Measurements from ENCODE around the gene TGFBR3.

TGFBR3 gene

DNA sequence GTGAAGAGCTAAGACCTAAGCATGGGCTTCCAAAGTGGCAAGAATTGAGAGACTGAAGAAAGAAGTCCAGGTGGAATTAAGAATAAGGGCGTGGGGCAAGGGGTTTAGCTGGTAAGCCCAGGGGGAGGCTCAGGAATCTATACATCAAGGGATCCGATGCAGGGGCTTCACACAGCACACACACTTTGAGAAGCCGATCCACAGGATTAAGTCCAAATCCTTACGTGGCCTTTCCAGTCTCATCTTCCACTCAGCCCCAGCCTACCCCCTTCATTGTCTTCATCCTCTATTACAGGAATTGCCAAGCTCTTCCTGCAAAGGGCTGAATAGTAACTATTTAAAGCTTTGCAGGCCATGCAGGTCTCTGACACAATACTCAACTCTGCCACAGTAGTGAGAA is 101.3 kb downstream of the TGFBR3 start:
- Mint-ChIP-seq H3K4me1 (ENCODE audit: low read depth) (peaks cover 10% of the 10 kb centered on the region), H3K27me3 (ENCODE audit: low read depth) (no peaks in the 10 kb centered on the region), H3K27ac (no peak overlapping the region), H3K4me3 (no peak overlapping the region), H3K36me3 (ENCODE audit: low read depth) (peaks cover 7% of the 10 kb centered on the region), H3K9me3 (no peaks in the 10 kb centered on the region)

DNA sequence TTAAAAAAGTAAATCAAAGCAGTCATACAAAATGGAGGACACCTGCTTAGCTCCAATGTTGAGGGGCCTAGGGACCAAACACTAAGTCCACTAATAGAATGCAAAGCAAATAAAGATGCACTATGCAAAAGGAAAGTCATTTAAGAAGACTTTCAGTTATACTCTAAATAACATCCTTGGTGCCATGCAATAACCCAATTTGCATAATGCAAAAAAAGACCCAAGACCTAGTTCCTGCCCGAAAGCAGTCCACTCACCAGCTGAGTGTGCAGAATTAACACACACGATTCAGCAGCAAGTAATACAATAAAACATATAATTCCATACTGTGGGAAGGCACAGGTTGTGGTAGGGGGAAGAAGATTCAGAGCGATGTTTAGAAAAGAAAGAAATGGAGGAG is 101.8 kb downstream of the TGFBR3 start:
- H3K9me3 Mint-ChIP-seq: no peaks in the 10 kb centered on the region
- H3K27ac Mint-ChIP-seq: no peak overlapping the region
- peaks cover 9% of the 10 kb centered on the region for H3K4me1 Mint-ChIP-seq (ENCODE audit: low read depth)
- H3K27me3 Mint-ChIP-seq (ENCODE audit: low read depth): no peaks in the 10 kb centered on the region
- H3K4me3 Mint-ChIP-seq: no peak overlapping the region
- H3K36me3 Mint-ChIP-seq (ENCODE audit: low read depth): peaks cover 9% of the 10 kb centered on the region

DNA sequence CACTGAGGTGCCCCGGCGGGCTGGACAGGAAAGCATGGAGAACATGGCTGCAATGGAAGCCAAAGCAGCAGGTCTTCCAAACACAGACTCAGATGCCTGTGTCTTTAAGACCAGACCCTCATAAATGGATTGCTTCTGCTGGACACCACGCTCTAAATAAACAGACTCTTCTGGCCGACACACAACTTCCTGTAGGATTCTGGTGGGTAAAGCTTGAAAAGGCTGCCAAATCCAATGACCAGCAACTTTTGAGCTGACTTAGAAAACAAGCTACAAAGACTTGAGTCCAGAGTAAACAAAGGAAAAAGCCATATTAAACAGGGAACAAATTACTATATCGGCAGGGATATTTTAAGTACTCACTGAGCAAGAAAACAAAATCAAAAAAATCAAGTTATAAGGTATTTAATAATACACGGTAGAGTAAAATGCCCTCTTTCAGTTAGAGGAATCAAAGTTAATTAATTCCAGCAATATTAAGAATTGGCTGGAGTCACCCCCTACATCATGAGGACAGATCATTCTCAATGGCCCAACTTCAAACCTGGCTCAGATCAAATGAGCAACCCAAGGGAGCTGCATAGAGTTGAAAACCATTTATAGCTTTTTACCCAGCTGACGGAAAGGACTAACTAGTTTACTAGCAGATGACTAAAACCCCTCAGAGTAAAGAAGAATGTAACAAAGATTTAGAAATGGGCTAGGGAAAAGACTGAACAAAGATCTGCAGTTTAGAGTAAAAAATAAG is 102.4 kb downstream of the TGFBR3 start:
- Mint-ChIP-seq H3K36me3 (ENCODE audit: low read depth) (peaks cover 11% of the 10 kb centered on the region), H3K4me1 (ENCODE audit: low read depth) (peaks cover 9% of the 10 kb centered on the region), H3K27ac (no peak overlapping the region), H3K27me3 (ENCODE audit: low read depth) (no peaks in the 10 kb centered on the region), H3K4me3 (no peak overlapping the region), H3K9me3 (no peaks in the 10 kb centered on the region)

DNA sequence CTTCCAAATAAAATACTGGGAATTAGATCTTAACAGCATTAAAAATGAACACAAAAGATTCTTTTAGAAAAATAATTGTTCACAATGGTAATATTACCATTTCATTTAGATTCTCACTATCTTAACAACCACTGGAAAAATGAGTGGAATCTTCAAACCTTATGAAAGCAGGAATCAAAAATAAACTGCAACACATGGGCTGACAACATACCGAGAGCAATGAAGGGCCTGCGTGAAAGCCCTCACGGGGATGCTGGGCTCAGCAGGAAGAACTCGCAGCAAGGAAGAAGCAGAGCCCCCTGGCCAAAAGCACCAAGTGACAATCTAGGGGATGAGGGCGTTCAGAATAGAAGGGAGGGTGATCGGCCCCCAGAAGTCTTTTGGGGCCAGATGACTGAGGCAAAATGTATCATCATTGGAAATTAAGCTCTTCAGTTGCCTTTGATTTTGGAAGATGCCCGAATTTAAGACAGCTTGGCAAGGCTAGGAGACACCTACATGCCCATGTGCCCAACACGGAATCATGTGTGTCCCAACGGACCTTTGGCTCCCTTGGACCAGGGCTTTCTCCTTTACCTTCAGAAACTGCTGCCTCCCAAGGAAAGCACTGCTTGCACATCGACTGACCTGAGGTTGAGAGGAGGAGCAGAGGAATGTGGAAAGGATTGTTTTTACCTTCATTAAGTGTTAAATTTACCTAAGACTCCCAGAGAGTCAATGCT is 103.9 kb downstream of the TGFBR3 start:
- Mint-ChIP-seq H3K9me3 (no peaks in the 10 kb centered on the region), H3K27me3 (ENCODE audit: low read depth) (no peaks in the 10 kb centered on the region), H3K27ac (no peak overlapping the region), H3K4me3 (no peak overlapping the region), H3K36me3 (ENCODE audit: low read depth) (peaks cover 11% of the 10 kb centered on the region), H3K4me1 (ENCODE audit: low read depth) (peaks cover 2% of the 10 kb centered on the region)

DNA sequence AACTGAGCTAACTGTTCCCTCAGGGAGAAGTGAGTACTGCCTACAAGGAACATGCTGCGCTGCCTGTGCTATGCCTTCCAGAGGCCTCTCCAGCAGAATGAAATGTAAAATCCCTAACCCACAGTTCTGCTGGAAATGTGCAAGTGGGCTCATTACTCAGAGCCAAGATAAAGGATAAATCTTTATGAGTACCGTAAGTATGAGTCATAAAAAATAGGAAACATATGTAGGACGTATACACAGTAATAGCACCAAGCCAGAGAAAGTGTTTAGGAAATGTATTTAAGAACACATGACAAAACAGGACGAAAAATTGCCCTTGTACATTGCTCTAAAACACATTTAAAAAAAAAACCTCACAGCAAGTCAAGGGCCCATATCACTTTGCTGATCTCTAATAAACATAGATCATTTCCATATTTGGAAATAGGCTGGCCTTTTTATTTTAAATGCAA is 104.6 kb downstream of the TGFBR3 start:
- no peak overlapping the region for H3K4me3 Mint-ChIP-seq
- H3K9me3 Mint-ChIP-seq: no peaks in the 10 kb centered on the region
- H3K4me1 Mint-ChIP-seq (ENCODE audit: low read depth): peaks cover 2% of the 10 kb centered on the region
- H3K27me3 Mint-ChIP-seq (ENCODE audit: low read depth): no peaks in the 10 kb centered on the region
- peaks cover 13% of the 10 kb centered on the region for H3K36me3 Mint-ChIP-seq (ENCODE audit: low read depth)
- no peak overlapping the region for H3K27ac Mint-ChIP-seq

DNA sequence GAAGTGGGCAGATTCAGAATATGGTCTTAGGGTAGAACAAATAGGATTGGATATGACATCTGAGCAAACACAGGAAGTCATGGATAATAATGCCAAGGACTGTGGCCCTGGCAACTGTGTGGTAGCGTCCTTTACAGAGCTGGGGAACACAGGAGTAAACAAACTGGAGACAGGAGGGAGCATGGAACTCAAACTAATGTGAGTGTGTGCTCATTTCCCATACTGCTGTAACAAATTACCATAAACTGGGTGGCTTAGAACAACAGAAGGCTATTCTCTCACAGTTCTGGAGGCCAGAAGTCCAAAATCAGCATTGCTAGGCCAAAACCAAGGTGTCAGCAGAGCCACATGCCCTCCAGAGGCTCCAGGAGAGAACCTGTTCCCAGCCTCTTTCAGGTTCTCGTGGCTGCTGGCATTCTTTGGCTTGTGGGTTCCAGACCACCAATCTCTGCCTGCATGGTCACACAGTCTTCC is 106.4 kb downstream of the TGFBR3 start:
- Mint-ChIP-seq H3K36me3 (ENCODE audit: low read depth) (peaks cover 21% of the 10 kb centered on the region), H3K27me3 (ENCODE audit: low read depth) (no peaks in the 10 kb centered on the region), H3K4me3 (no peak overlapping the region), H3K4me1 (ENCODE audit: low read depth) (peaks cover 6% of the 10 kb centered on the region), H3K27ac (no peak overlapping the region), H3K9me3 (no peaks in the 10 kb centered on the region)

DNA sequence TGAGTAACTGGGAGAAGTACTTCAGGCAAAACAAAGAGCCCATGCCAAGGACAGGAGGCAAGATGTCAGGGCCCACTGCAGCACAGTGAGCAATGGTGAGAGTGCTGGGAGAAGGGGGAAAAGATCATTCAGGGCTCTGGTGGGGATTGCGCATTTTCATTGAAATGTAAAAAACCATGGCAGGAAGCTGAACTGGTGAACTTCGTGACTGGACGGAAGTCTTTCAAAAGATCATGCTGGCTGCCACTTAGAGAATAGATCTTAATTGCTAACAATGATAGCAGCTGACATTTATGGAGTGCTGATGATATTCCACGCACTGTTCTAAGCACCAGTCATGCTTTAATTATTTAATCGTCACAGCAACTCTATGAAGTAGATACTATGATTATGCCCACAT is 107.0 kb downstream of the TGFBR3 start:
- peaks cover 18% of the 10 kb centered on the region for H3K36me3 Mint-ChIP-seq (ENCODE audit: low read depth)
- H3K4me3 Mint-ChIP-seq: no peak overlapping the region
- H3K27ac Mint-ChIP-seq: no peak overlapping the region
- no peaks in the 10 kb centered on the region for H3K27me3 Mint-ChIP-seq (ENCODE audit: low read depth)
- no peaks in the 10 kb centered on the region for H3K9me3 Mint-ChIP-seq
- peaks cover 4% of the 10 kb centered on the region for H3K4me1 Mint-ChIP-seq (ENCODE audit: low read depth)

DNA sequence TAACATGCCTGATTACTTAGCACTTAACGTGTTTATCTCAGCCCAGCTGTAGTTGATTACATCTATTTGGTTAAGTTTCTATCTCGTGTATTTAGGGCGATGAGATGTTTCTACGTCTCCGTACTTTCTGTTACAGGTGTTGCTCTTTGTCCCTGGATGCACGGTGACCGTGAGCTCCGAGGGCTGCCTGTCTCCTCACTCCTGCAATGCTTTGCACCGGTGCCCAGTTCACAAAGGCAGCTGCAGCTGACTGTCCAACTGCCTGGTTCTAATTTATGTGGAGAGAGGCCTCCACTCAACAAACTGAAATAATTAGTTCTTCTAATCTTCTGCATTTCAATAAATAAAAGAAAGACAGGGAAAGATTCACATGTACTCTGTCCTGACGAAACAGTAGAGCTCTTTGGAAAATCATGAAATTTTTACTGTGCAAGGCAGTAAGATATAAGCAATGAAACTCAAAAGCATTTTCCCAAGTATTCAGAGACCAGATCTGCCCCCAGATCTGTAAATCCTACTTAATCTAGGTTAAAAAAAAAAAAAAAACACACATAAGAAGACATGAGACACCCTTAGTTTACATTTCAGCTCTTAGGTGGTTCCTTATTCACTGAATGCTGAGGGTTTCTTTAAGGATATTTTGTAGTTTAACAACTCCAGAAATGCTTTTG is 108.2 kb downstream of the TGFBR3 start:
- Mint-ChIP-seq H3K4me3 (no peak overlapping the region), H3K27ac (no peak overlapping the region), H3K9me3 (no peaks in the 10 kb centered on the region), H3K27me3 (ENCODE audit: low read depth) (no peaks in the 10 kb centered on the region), H3K4me1 (ENCODE audit: low read depth) (peaks cover 4% of the 10 kb centered on the region), H3K36me3 (ENCODE audit: low read depth) (peaks cover 18% of the 10 kb centered on the region)

DNA sequence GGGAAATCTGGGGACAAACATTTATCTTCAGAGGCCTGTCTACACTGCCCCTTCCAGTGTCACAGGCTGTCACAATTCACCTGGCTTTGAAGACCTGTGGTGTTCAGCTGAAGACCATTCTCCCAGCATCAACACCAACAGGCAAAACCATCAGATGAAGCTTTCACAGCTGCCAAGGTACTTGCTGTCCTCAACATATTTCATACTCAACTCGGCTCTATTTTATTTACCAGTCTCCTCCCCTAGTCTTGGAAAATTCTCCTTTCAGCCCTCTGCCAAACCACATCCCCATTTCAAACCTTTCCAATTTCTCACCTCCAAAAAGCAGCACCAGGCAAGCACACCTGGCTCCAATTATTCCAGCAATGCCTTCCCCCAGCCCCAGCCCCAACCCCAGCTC is 108.8 kb downstream of the TGFBR3 start:
- Mint-ChIP-seq H3K9me3 (no peaks in the 10 kb centered on the region), H3K27me3 (ENCODE audit: low read depth) (no peaks in the 10 kb centered on the region), H3K4me1 (ENCODE audit: low read depth) (peaks cover 4% of the 10 kb centered on the region), H3K4me3 (no peak overlapping the region), H3K36me3 (ENCODE audit: low read depth) (peaks cover 18% of the 10 kb centered on the region), H3K27ac (no peak overlapping the region)

DNA sequence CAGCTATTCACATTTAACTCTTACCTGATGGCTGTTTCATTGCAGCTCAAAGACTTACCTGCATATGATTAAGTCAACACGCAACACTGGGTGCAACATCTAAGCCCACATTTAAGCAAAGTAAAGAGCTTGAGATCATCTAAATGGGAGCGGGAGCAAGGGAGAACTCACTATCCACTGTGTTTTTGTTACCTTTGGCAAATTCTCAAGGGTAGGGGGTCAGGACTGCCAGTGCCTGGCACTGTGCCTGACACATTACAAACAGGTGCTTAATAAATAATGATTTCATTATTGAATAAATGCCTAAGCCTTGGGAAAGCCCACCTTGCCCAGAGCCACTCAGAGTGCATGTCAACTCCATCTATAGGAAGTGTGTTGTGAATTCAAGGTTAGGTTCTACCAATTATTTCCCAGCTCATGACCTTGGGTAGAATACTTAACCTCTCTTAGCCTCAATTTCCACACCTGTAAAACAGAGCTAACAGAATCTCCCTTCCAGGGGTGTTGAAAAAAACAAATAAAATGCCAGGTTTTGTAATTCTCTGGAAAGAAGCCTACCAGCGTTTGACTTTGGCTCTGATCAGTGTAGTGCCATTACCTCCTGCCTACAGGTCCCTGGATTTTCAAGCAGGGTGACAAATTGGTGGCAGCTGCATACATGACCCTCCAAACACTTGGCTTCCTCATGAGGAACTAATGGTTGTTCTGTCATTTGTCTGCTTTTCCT is 109.7 kb downstream of the TGFBR3 start:
- H3K9me3 Mint-ChIP-seq: no peaks in the 10 kb centered on the region
- no peak overlapping the region for H3K4me3 Mint-ChIP-seq
- H3K27me3 Mint-ChIP-seq (ENCODE audit: low read depth): no peaks in the 10 kb centered on the region
- H3K27ac Mint-ChIP-seq: no peak overlapping the region
- peaks cover 4% of the 10 kb centered on the region for H3K4me1 Mint-ChIP-seq (ENCODE audit: low read depth)
- peaks cover 16% of the 10 kb centered on the region for H3K36me3 Mint-ChIP-seq (ENCODE audit: low read depth)

DNA sequence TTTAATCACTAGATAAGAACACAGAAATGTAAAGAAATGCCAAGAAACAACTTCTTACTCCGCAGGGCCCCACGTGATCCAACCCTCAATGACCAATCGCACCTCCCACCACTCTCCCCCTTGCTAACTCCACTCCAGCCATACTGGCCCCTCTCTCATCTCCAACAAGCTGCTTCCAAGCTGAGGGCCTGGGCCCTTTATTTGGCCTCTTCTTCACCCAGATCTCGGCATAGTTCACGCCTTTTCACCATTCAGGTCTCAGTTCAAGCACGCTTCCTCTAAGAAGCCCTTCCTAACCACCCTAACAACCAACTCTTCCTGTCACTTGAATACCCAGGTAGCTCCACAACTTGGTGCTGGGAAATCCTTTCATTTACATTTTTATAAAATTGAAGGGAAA is 110.7 kb downstream of the TGFBR3 start:
- Mint-ChIP-seq H3K4me1 (ENCODE audit: low read depth) (peaks cover 4% of the 10 kb centered on the region), H3K36me3 (ENCODE audit: low read depth) (peaks cover 18% of the 10 kb centered on the region), H3K27me3 (ENCODE audit: low read depth) (no peaks in the 10 kb centered on the region), H3K4me3 (no peak overlapping the region), H3K9me3 (no peaks in the 10 kb centered on the region), H3K27ac (peak overlapping the region; percentile 10)

DNA sequence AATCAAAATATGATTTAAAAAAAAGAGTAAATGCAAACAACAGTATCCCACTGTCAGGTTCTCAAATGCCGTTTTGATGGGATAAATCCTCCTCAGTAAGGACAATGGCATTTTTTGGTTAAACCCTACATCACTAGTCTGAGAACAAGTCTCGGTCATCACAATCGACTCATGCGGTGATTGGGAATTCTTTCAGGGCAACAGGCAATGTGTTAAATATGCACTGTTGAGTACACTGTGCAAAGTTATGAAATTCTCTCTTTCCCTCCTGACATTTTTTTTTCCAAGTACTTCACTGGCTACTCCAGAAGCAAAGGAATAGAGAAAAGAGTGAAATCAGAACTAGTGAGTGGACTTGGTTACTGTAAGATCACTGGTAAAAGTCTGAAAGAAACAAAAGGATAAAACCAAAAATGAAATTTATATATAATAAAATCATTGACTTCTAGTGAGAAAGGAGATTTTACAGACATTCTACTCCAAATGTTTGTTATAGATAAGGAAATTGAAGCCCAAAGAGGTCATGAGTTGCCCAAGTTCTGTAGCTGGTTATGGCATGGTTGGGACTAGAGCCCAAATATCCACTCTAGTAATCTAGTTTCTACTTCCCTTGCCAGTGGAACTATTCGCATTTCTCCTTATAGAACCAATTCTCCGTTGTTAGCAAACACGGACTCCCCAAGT is 111.3 kb downstream of the TGFBR3 start:
- H3K36me3 Mint-ChIP-seq (ENCODE audit: low read depth): peaks cover 17% of the 10 kb centered on the region
- H3K27me3 Mint-ChIP-seq (ENCODE audit: low read depth): no peaks in the 10 kb centered on the region
- H3K4me3 Mint-ChIP-seq: no peak overlapping the region
- H3K4me1 Mint-ChIP-seq (ENCODE audit: low read depth): peaks cover 4% of the 10 kb centered on the region
- H3K9me3 Mint-ChIP-seq: no peaks in the 10 kb centered on the region
- H3K27ac Mint-ChIP-seq: no peak overlapping the region

DNA sequence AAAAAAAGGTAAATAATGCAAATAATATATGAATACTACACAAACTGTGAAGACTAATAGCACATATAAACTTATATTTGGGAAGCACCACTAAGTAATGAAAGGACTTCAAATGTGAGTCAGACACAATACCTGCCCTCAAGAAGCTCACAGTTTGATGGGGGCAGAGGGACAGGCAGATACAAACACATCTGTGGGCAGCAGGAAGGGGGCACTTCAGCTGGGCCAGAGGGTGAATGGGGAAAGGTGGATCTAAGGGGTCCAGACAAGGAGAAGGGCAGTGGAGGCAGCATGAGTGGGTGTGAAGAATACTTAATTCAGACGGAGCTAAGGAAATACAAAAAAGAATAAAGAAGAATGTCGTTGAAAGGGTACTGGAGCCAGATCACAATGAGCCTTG is 114.2 kb downstream of the TGFBR3 start:
- Mint-ChIP-seq H3K36me3 (ENCODE audit: low read depth) (peaks cover 17% of the 10 kb centered on the region), H3K4me1 (ENCODE audit: low read depth) (peaks cover 10% of the 10 kb centered on the region), H3K27ac (no peak overlapping the region), H3K9me3 (no peaks in the 10 kb centered on the region), H3K4me3 (no peak overlapping the region), H3K27me3 (ENCODE audit: low read depth) (no peaks in the 10 kb centered on the region)

Data from T-helper 1 cell treated with Interleukin-12 subunit alpha and Interleukin-12 subunit beta and Interleukin-4 antibody, amounts not matched to agents 30 μg/mL and 1 μg/mL, for 36 hours (primary cell).